IPS-NIHi7 (cell line): ENCODE measurements around the gene BET1.

Experiments
- DNase-seq: peaks from one replicate; pipeline ENCODE4 v3.0.0; 2012; ENCODE audit warnings: mixed read lengths; ENCODE audit errors: extremely low spot score

BET1 gene

GRCh38 chr7:93958216-93958615, 45.9 kb downstream of the BET1 start:
- DNase-seq: no peak

DNA sequence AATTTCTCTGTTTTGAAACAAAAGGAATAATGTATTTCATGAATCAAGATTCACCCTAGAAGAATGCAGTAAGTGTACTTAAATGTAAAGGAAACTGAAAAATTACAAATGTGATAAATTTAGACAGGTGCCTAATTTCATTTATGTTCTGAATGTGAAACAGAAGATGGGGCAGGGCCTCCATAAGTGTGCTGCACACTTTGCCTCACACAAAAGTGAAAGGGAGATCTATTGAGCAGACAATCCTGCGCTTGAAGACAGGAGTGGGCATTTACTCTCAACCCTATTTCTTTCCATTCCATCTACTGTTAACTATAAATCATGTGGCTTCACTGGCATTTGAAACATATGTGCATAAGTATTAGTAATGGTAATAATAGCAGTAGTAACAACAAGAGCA, 46.4 kb downstream of the BET1 start:
- no peak for DNase-seq

DNA sequence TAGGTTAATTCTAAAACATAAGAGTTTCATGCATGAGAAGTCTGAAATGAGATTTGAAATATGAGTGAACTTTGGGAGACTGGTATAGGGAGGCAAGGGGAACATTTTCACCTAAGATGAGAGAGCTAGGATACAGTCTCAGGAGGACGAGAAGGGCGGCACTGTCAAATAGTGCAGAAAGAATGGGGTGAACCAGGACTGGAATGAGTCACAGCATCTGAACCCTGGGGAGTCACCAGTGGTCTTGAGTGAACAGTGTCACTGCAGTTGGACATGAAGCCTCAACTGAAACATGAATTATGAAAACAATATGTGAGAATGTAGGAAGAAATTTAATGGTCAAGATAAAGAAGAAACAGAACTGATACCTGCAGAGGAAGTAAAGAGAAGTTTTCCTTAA, 48.9 kb downstream of the BET1 start:
- no peak for DNase-seq

GRCh38 chr7:93949423-93949822, 54.7 kb downstream of the BET1 start:
- DNase-seq: no peak

GRCh38 chr7:93948873-93949272, 55.3 kb downstream of the BET1 start:
- DNase-seq: no peak

- no peak for DNase-seq
These were observed 56.0 kb downstream of the BET1 start for GRCh38 chr7:93948106-93948505.

GRCh38 chr7:93945756-93946535, 58.2 kb downstream of the BET1 start:
- no peak for DNase-seq

DNA sequence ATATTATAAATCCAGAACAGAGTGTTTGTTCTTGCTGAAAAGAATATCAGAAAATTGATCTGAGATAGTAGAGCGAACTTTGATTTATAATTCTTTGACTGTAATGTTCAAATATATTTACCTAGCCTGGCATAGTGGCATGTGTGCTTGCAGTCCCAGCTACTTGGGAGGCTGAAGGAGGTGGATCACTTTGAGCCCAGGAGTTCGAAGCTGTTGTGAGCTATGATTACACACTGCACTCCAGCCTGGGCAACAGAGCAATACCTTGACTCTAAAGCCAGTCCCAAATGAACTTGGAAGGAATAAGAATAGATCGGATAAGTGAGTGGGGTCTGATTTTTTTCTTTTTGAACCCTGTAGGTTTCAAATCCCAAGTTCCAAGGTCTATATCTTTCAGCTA, 59.1 kb downstream of the BET1 start:
- no peak for DNase-seq

- no peak for DNase-seq
These were observed 59.5 kb downstream of the BET1 start for GRCh38 chr7:93944673-93945072.

GRCh38 chr7:93943816-93944540, 60.2 kb downstream of the BET1 start:
- no peak for DNase-seq
